H1 (cell line): ENCODE data around the gene PKMYT1. TPM values are rescaled to one million over a fixed set of nuclear protein-coding genes. Genes with fewer than 3 reads are reported as not detected.

Source experiments
- E2F6 ChIP-seq: IDR thresholded peaks from 2 replicates; pipeline ENCODE4 v1.6.1; 2012; ENCODE audit warnings: inconsistent platforms
- HDAC6 ChIP-seq: IDR thresholded peaks from one replicate; pipeline ENCODE4 v1.7.1; 2012; ENCODE audit warnings: low read depth, mild to moderate bottlenecking, inconsistent platforms, low read length, moderate library complexity
- polyA plus RNA-seq, 7 experiments: library from polyadenylated mRNA; depleted of rRNA in 3 of 7; stranded (reverse) in 5 of 7; unstranded in 2 of 7; fragments of >200 nt in 5 of 7; fragments of 200-250 nt in 2 of 7; gene quantifications; 1 replicate in 5 of 7; 2 replicates in 1 of 7; 4 replicates in 1 of 7; pipeline versions ENCODE4 v1.2.1 to v1.2.3, GENCODE V29; 2011 to 2013; ENCODE audit warnings: missing spikeins in 2 of 7, mixed read lengths in 2 of 7
- total RNA-seq: library from RNA; stranded (reverse); fragmentation: NEBNext Ultra II Directional; extraction: Animal tissue kit (Norgen Biotek cat#: 25700); gene quantifications from 2 replicates; pipeline ENCODE4 v1.2.1, GENCODE V29; 2021

Gene PKMYT1
- total and polyA plus RNA-seq, 2 of the 8 experiments (the other 6 are each of a cell fraction or from before 2014, with no cell fraction given) = 74.7 to 85.2 TPM

DNA sequence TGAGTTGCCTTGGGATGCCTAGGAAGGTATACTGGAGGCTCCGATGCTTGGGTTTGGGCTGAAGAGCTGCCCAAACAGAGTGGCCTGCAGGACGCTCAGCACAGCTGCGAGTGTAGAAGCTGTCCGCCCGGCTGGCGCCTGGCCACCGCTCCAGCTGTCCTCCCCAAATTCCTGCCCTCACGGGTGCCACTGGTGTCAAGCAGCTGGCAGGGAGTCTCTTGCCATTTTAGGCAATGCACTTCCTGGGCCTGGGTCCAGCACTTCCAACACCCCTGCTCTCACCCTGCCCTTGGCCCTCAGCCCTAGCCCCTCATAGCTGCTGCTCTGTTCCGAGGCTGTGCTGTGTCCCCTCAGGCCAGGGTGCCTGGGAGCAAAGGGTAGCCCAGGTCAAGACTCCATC is 5.2 kb upstream of the PKMYT1 start (continued):
- TF ChIP-seq E2F6 = no peak
- no peak for TF ChIP-seq HDAC6
